ENCODE results near the gene TBX1.

GRCh38 chr22:19732403-19733113 lies 28.0 kb upstream of the TBX1 start:
- TF ChIP-seq CTCF (IDR thresholded peaks at IDR 0.05) (no peak), POLR2A (IDR thresholded peaks at IDR 0.05) (no peak), POLR2AphosphoS5 (IDR thresholded peaks at IDR 0.05) (no peak)

Measured in prostate gland (tissue), 2 donors.